HL-60 (cell line): ENCODE results near the gene TMEM240.
A peak's percentile ranks its signal among the peaks of the same experiment; 100 is the strongest.

ENCODE experiments used
- POLR2AphosphoS5 ChIP-seq: IDR thresholded peaks from 2 replicates; pipeline ENCODE4 v1.6.1; 2012; ENCODE audit warnings: low read depth
- TF ChIP-seq, protein P1 (sequence below): IDR thresholded peaks from one replicate; pipeline ENCODE4 v1.5.1; 2011; ENCODE audit warnings: low read length, control low read depth, inconsistent platforms; ENCODE audit not compliant: insufficient read depth

DNA sequence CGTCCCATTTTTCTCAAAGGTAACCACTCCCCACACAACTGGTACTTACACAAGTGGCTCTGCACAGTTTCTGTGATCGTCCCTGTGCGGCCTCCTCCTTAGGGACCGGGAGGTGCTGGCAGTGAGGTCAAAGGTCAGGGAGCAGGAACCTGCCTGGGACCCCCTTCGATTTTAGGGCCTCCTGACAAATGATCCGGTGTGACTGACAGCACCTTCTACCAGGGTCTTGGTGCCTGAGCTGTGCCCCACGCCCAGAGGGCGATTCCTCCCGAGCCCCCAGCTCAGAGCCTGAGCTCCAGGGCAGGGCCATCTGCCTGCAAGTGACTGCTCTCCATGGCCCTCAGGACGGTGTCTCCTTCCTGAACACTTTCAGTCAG is 11.8 kb upstream of the TMEM240 start:
- TF ChIP-seq POLR2AphosphoS5: peak; percentile 9; the same call in 1 of the 2 replicates
- TF ChIP-seq, protein P1, sequence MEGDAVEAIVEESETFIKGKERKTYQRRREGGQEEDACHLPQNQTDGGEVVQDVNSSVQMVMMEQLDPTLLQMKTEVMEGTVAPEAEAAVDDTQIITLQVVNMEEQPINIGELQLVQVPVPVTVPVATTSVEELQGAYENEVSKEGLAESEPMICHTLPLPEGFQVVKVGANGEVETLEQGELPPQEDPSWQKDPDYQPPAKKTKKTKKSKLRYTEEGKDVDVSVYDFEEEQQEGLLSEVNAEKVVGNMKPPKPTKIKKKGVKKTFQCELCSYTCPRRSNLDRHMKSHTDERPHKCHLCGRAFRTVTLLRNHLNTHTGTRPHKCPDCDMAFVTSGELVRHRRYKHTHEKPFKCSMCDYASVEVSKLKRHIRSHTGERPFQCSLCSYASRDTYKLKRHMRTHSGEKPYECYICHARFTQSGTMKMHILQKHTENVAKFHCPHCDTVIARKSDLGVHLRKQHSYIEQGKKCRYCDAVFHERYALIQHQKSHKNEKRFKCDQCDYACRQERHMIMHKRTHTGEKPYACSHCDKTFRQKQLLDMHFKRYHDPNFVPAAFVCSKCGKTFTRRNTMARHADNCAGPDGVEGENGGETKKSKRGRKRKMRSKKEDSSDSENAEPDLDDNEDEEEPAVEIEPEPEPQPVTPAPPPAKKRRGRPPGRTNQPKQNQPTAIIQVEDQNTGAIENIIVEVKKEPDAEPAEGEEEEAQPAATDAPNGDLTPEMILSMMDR: no peak
